GM21619 (cell line): ENCODE results near the gene INTS11.

Experiments used
- ATAC-seq: cut with Tn5 transposase; IDR thresholded peaks from one replicate; pipeline ENCODE4 v1.9.1; 2021; ENCODE audit not compliant: unreplicated experiment

INTS11 gene

DNA sequence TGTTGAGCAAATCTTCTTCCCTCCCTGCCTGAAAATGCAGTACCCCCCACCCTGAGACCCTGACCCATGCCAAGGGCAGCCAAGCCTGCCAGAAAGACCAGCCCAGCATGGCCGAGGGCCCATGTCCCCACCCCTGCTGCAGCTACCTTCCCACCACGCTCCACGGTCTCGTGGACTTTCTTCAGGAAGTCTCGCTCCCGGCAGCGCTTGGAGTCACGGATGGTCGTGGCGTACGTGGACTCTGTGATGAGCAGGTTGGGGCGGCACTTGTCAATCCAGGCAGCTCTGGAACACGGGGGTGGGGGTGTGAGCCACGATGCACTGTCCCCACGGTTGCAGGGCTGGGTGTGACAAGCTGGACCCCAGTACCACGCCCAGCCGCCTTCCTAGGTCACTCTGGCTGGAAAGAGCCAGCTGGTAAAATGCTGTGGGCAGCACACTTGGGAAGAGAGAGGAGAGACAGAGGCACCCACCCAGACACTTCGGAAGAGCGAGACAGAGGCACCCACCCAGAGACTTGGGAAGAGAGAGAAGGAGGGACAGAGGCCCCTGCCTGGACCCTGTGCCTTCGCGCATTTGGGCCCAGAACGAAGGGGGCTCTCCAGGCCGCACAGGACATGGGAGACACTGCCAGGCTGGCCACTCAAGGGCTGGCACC is 9.7 kb downstream of the INTS11 start:
- no peak for ATAC-seq

- no peak for ATAC-seq
Measured at GRCh38 chr1:1314237-1314586, 10.2 kb downstream of the INTS11 start.

- no peak for ATAC-seq
Measured at GRCh38 chr1:1313500-1314236, 10.8 kb downstream of the INTS11 start.

DNA sequence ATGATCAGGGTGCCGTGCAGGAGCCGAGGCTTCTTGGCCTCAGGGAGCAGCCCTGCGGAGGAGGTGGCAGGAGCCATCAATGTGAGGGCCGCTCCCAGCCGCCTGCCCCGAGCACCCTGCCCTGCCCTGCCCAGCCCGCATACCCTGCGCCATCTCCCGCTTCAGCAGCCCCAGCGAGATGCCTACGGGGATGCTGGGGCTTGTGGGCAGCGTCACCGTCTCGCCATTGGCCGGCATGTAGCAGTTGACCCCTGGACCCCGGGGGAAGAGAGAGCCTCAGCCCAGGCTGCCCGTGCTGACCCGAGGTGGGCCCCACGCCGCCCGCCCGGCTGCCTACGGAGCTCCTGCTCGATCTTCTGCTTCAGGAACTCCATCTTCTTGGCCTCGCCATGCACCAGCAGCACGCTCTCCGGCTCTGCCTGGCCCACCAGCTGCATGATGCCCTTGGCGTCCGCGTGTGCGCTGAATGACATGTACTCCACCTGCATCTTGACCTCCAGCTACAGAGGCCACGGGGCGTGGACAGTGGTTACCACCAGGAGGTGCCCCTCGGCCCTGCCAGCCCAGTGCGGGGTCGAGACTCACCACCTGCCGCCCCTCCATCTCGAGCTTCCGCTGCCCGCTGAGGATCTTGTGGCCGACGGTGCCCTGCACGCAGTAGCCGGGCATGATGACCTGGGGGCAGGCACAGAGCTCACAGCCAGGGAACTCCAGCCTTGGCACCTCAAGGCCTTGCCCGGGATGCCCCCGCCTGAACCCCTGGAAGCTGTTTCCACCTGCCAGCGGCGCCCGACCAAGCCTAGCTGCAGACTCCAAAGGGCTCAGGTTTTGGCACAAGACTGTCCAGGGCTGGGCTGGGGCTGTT is 11.8 kb downstream of the INTS11 start:
- ATAC-seq = no peak

GRCh38 chr1:1311107-1312104 is 13.1 kb downstream of the INTS11 start:
- ATAC-seq = no peak

GRCh38 chr1:1310476-1311053 is 13.9 kb downstream of the INTS11 start:
- no peak for ATAC-seq

GRCh38 chr1:1310109-1310385 is 14.4 kb downstream of the INTS11 start:
- ATAC-seq = no peak

- ATAC-seq = no peak
Measured at GRCh38 chr1:1309251-1310108, 15.0 kb downstream of the INTS11 start.

- ATAC-seq = no peak
Measured at GRCh38 chr1:1308756-1309250, 15.7 kb downstream of the INTS11 start.

DNA sequence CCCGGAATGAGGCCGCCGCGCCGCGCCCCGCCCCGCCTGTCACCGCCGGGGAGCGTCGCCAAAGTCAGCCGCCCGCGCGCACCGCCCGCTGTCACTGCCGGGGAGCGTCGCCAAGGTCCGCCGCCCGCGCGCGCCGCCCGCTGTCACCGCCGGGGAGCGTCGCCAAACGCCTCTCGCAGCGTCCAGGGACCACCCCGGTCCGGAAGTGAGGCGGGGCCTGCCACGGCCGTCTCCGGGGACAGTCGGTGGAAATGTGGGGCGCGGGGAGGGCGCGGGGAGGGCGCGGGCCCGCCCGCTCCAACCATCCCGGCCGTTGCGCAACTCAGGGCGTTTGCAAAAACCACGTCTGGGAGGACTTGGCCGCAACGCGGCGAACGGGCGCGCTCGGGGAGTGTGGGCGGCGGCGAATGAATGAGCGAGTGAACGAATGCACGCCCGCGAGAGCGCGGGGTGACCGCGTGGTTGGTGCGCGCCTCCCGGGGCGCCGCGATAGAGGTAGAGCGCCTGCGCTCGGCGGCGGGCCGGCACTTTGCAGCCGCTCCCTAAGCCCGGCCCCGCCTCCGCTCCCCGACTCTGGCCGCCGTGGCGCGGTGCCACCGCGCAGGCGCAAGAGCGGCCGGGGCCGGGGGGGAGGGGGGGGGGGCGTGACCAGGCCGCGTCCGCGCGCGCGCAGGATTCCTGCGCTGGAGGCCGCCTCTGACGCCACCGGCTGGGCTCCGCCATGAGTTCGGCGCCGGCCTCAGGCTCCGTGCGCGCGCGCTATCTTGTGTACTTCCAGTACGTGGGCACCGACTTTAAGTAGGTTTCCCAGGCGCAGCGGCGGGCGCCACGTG is 16.3 kb downstream of the INTS11 start, which contains the start of the genes ACAP3 and PUSL1:
ACAP3 (minus strand) TSS at position 8 of the 833 bp plus-strand sequence. CDS start 115 bp downstream, outside the sequence.
PUSL1 (plus strand) TSS at position 675 of the 833 bp plus-strand sequence; CDS start at position 722, 47 bp downstream.
- ATAC-seq = peak; percentile 50

DNA sequence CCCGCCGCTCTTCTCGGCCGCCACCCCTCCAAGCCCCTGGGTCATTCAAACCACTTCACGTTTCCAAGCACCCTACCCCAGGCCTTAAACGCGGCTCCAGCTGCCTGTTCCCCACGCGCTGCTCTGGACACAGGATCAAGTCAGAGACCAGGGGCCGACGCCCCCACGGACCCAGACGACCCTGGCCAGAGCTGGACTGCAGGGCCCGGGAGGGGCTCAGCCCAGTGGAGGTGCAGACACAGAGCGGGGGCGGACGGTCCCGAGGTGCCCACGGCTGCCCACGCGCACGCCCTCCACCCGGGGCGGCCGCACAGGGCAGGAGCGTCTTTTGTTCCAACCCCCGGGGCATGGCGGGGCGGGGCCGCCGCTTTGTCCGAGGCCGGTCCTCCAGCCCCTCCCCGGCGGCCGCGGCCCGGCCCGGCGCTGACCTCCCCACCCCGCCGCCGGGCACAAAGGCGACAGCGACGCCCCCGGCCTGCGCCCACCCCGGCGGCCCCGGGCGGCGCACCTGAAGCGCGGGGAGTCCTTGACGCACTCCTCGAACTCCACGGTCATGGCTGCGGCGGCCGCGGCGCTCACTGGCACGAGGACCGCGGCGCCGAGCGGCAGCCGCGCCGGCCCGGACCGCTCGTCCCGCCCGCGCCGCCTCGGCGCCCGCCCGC is 17.1 kb downstream of the INTS11 start:
- ATAC-seq = peak; percentile 3

- ATAC-seq = no peak
Measured at GRCh38 chr1:1306661-1307260, 17.7 kb downstream of the INTS11 start.

DNA sequence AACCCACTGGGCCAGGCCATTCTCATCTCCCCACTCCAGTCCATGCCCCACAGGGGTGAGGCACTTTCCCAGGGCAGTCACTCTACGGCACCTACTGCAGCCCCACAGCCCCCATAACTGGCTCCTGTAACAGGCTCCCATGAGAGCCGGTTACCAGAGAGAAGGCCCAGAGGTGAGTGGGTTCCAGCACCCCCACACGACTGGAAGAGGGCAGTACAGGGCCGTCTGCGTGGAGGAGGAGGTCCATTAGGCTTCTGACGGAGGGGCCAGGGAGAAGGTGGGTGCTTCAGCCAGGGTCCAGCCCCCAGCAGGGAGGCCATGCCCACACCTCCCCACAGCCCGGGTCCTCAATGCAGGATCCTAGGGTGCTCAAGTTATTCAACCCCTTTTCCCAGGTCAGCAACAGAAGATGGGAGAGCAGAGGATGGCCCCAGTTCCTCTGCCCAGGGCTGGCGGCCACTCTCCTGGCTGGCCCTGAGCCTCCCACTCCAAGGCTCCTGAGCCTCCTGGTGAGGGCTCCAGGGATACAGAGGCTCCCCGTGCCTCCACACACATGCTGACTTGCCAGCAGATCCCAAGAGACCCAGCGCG is 18.3 kb downstream of the INTS11 start:
- no peak for ATAC-seq

DNA sequence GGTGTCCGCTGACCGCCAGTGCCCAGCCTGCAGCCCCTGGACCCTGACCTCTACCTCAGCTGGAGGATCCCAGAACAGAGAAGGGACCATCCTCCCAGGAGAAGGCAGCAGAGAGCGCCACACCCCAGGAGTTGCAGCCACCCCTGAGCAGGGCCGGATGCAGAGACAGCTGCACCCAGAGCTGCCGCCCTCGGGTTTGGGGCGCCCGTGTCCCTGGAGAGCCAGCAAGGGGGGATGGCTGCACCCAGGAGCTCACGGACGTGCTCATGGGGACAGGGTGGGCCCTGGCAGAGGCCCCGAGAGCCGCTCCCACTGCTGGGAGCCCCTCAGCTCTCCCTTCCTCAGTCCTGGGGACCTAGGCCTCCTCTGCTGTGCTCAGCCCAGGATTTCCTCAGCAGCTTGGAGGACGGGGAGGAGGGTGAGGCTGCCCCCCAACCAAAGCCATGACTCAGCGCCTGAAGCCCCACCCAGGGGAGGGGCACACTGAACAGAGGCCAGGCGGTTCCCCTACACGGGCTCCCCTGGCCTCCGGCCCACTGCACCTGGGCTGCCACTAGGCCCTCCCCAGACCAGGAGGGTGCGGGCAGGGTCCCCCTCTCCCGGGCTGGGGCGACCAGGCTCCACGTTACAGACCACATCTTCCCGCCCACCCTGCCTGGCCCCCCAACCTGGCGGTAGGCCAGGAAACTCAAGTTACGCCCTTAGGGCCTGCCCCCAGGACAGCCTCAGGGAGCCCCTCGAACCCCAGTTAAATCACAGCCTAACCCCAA is 19.0 kb downstream of the INTS11 start:
- no peak for ATAC-seq

DNA sequence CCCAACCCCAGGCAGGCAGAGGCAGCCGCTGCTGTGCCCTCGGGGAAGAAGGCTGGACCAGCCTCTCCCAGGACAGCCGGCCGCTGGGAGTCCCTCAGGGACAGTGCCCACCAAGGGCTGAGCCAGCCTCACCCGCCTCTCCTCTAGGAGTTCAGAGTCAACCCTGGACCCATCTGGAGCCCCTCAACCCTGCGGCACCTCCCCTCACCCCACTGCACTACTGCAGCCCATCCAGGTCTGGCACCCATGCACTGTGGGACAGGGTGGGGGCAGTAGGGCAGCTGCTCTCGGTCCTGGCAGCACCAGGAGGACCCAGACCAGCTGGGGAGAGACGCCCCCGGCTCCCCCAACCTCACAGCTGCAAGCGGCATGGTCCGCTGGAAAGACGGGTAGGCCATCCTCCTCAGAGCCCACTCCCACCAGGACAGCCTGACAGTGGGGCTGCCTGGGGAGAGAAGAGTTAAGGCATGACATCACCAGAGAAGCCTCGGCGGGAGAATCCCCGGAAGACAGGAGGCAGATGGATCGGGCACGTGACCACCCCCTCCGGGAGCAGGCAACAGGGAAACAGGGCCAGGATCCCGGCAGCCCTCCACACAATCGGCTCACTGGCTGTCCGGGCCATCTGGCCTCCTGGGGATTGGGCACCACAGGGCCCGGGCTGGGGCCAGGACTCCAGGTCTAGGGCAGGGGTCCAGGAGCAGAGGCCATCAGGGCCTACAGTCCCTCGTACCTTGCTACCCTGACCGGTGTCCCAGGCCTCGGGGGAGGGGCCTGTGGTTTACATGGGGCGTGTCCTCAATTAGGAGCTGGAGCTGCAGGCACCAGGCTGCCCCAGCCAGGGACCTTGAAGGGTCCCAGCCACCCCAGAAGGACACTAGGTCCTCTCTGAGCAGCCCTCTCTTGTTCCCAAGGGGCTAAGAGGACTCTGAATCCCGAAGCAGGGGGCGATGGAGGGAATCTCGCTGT is 19.8 kb downstream of the INTS11 start:
- no peak for ATAC-seq
